SIG-M5 (cell line): Measurements from ENCODE around the gene UTP11.
"Not testable (repeated sequence)": the region's sequence is repeated elsewhere in the genome, so short reads cannot be mapped to it uniquely, and the experiment has no call there.

ENCODE experiments used
- DNase-seq: peaks from one replicate; lab custom pipeline; 2025; lab: John Stamatoyannopoulos, UW

The UTP11 gene

GRCh38 chr1:38027201-38028104, 14.9 kb downstream of the UTP11 start:
- DNase-seq: no peak

GRCh38 chr1:38028105-38028591, 15.6 kb downstream of the UTP11 start:
- DNase-seq: no peak

DNA sequence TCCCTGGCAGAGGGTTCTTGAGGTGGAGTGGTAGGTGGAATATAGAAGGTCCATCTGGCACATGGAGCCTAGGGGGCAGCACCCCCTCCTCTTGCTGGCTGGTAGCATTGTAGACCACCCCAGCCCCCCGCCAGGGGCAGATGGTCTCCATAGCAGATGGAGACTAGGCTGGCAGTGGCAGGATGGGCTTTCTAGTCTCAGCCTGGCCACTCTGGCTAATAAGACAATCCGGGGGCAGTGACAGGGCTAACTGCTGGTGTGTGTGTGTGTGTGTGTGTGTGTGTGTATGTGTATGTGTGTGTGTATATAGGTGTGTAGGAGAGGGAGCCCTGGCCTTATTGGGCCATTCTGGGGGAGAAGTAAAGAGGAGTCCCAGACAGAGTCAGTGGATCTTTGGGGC, 16.1 kb downstream of the UTP11 start:
- DNase-seq: no peak

- DNase-seq: no peak
These were observed 16.6 kb downstream of the UTP11 start for GRCh38 chr1:38029081-38029681.

DNA sequence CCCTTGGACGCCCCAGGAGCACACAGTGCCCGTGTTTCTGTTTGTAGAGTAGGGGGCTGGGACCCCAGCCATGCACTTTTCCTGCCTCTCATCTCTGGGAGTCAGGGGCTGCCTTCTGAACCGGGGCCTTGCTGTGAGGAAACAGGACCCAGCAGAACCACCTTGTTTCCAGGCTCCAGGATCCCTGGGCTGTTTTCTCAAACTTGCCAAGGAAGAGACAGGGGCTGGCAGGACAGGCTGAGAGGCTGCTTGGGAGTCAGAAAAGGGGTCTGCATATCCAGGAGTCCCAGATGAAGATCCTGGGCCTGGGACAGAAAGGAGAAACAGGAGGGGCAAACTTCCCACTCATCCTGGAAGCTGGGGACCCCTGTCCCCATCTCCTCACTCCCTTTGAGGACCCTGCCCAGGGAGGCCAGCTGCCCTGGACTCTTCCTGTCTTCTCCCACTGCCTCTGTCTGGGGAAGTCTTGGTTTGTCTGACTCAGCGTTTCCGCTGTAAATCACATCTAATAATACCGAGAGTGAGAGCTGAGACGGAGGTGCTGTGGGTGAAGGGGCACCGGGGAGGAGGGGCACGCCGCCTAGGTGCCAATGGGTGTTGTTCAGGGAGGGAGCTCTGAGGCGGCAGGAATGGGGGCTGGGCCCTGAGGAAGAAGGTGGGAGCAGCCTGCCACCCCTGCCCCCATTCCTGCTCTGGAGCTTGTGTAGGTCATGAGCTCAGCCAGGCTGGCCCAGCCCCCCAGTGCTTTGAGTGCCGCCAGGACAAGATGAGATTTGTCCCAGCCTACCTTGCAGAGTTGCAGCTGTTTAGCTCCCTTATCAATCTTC, 17.4 kb downstream of the UTP11 start:
- DNase-seq: no peak

DNA sequence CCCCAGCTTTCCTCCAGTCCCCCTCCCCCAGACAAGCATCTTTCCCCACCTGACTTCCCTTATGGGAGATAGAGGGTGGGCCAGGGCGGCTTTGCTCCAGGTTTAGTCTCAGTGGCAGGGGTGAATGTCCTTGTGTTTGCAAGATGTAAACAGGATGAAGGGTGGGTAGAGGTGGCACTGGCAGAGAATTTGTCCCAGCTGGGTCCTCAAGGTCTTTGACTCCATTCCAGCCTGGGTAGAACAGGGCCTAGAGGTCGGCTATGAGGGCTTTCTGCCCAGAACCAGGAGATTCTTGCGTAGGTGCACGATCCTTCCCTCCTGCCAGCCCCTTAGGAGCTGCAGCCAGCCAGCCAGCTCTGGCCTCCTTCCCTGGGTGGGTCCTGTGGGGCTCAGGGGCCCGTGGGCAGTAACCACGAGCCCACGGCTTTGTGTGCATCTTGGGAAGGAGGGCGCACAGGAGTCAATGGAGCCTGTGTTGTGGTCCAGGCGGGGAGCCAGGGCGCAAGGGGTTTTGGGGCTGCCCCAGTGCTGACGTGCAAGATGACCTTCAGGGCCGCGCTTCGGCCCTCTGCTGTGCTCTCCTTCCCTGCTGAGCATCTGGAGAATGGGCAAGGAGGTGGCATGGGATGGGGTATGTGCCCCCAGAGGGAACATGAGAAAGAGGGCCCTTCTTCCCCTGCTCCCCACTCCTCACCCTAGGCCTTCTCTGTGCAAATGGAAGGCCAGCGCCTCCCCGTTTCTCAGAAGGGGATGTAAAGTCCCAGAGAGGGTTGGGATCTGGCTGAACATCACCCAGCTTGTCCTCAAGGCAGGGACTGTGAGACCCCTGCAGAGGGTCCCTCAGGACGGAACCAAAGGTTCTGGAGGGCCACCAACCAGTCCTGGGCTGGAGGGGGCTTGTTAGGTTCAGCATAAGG, 18.3 kb downstream of the UTP11 start:
- no peak for DNase-seq

GRCh38 chr1:38031513-38031866, 19.0 kb downstream of the UTP11 start:
- no peak for DNase-seq

DNA sequence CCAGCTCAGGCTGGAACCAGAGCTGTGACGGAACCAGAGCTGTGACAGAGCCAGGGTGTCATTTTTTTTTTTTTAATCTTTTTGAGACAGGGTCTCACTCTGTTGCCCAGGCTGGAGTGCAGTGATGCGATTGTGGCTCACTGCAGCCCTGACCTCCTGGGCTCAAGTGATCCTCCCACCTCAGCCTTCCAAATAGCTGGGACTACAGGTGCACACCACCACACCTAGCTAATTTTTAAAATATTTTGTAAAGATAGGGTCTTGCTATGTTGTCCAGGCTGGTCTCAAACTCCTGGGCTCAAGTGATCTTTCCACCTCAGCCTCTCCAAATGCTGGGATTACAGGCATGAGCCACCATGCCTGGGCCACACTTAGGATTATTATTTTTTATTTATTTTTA, 20.5 kb downstream of the UTP11 start:
- DNase-seq: not testable (repeated sequence)

- DNase-seq: no peak
These were observed 22.3 kb downstream of the UTP11 start for GRCh38 chr1:38034871-38035270.

GRCh38 chr1:38037221-38037939, 24.8 kb downstream of the UTP11 start:
- no peak for DNase-seq

- no peak for DNase-seq
These were observed 26.3 kb downstream of the UTP11 start for GRCh38 chr1:38038861-38039260.

GRCh38 chr1:38039331-38040088, 27.0 kb downstream of the UTP11 start:
- no peak for DNase-seq

DNA sequence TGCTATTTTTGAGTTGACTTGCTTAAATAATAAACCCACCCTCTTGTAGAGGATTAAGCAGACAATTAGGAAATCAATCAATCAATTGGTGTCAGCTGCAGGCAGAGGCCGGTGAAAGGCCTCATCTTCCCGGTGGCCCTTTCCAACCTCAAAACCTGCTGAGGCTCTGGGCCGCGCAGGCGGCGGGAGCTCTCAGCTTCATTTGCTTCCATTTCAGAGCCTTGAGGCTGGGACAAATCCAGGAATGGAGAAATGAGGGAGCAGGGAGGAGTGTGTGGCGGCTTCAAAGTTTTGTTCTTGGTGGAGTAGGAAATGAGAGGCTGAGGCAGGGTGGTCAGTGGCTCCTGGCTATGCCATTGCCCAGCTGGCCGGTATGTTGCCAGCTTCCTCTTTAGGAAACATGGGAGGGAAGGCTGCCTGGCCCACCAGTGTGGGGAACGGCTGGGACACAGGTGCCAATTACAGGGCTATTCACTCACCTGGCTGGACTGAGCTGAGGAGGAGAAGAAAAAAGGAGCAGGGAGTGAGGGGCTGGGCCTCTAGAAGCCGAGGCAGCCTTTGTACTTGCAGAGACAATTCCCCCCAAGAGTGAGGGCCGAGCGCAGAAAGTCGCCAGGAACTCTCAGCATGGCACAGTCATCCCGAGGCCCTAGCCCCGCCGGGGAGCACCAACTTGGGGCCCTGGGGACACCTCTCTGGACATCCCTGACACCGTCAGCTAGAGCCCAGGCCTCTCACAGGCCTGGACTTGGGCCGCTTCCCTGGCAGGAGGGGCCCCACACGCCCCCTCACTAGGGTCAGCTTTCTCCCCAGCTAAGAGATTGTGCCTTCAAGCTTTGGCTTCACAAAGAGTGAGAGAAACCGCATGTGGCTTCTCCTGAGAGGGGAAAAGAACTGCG, 29.7 kb downstream of the UTP11 start:
- no peak for DNase-seq

DNA sequence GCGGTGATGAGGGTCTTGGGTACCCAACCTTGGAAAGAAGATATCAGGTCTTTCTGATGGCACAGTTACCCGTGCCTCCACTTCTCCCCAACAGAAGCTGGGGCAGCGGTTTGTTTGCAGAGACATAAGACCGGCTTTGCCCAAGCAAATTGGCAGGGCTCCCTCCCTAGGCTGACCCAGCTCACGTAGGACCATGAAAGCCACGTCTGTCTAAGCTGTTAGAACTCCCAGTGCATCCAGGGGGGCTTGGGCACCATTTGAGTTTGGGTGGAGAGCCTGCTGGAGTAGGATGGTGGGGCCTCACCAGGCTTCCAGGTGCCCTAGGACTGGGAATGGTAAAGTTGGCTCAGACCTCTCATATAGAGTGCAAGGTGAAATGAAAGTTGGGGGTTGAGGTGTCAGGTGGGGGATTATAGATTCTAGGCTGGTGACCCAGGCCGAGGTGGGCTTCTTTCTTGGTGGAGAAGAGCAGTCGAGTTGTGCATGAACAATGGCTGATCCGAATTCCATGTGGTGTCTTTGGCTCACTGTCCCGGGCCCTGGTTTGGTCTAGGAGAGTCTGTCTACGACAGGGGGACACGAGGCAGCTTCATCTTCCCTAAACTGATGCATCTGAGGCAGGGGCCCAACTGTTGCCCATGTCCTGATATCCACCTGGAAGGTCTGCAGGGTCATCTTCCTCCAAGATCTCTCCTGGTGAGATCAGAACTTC, 30.7 kb downstream of the UTP11 start:
- no peak for DNase-seq

DNA sequence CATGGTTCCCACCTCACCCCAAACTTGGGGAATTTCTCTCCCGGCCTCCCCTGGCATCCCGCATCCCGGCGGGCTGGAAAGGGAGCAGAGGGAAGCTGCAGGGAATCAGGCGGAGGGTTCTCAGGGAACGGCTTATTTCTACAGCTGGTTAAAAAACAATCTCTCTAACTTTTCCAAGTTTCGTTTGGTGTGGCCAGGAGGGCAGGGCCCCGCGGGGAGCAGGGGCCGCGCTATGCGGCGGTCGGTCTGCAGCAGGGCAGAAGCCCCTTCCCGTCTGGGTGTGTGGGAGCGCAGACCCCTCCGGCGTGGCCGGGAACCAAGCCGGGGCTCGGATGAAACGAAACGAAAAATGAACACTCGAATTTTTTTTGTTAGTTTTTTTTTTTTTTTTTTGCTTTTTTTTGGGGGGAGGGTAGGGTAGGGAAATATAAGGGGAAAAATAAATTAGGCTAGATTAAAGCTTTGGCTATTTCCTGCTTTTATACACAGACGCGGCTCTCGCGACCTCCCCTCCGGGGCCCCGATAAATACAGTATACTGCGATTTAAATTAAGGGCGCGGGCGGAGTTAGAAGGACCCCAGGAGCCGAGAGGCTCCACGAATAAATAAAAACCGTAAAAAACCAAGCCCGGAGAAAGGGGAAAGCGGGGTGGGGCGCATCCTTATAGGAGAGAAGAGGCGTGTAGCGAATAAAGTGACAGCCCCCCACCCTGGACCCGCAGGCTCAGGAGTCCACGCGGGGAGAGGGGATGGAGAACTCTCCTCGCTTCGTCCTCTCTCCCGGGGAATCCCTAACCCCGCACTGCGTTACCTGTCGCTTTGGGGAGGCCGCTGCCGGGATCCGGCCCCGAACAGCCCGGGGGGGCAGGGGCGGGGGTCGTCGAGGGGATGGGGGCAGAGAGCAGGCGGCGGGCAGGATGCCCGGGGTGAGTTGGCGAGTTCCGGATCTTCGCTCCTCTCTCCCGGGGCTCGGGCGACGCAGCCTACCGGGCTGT, 32.0 kb downstream of the UTP11 start:
- DNase-seq: no peak

DNA sequence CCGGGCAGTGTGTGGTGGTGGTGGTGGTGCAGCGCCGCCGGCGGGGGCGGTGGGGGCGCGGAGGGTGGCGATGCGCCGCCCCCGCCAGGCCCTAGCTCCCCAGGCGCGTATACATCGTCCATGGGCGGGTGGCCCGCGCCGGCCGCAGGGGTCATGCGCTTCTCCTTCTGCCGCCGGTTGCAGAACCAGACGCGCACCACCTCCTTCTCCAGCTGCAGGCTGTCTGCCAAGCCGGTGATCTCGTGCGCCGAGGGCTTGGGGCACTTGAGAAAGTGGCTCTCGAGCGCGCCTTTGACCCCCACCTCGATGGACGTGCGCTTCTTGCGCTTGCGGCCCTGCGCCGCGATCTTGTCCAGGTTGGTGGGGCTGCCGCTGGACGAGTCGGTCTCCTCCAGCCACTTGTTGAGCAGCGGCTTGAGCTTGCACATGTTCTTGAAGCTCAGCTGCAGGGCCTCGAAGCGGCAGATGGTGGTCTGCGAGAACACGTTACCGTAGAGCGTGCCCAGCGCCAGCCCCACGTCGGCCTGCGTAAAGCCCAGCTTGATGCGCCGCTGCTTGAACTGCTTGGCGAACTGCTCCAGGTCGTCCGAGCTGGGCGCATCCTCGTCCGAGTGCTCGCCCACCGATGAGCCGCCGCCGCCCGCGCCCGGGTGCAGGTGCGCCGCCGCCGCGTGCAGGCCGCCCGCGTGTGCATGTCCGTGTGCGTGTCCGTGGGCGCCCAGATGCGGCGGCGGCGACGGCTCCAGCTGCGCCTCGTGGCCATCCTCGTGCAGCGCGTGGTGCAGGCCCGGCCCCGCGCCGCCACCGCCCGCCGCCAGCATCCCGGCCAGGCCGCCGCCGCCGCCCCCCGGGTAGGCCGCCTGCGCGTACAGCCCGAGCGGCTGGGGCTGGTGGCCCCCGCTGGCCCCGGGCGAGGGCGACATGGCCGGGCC, 33.1 kb downstream of the UTP11 start:
- DNase-seq: no peak
